SJSA1 (cell line): Measurements from ENCODE around the gene IFNL2. TPM values are rescaled to one million over a fixed set of nuclear protein-coding genes. Genes with fewer than 3 reads are reported as not detected.
"Not testable (repeated sequence)": the region's sequence is repeated elsewhere in the genome, so short reads cannot be mapped to it uniquely, and the experiment has no call there.

Experiments
- DNase-seq, 2 experiments: peaks; one replicate each; pipeline ENCODE4 v3.0.0-alpha.2; 2015 to 2020; ENCODE audit warnings: low spot score in 2 of 2, low read depth in 1 of 2
- H3K27ac ChIP-seq: fragments of 250-450 bp; sonication (Bioruptor Pico); 2 replicates; pipeline ENCODE4 v1.5.1; 2020; ENCODE audit warnings: mild to moderate bottlenecking, moderate library complexity
- H3K27me3 ChIP-seq: fragments of 250-450 bp; sonication (Bioruptor Pico); replicated peaks from 2 replicates; pipeline ENCODE4 v1.5.1; 2020; ENCODE audit warnings: mild to moderate bottlenecking, moderate library complexity
- H3K36me3 ChIP-seq: fragments of 250-450 bp; sonication (Bioruptor Pico); 2 replicates; pipeline ENCODE4 v1.5.1; 2020; ENCODE audit warnings: mild to moderate bottlenecking
- H3K4me1 ChIP-seq: fragments of 250-450 bp; sonication (Bioruptor Pico); replicated peaks from 2 replicates; pipeline ENCODE4 v1.6.1; 2021; ENCODE audit warnings: mild to moderate bottlenecking
- H3K4me3 ChIP-seq: fragments of 250-450 bp; sonication (Bioruptor Pico); 2 replicates; pipeline ENCODE4 v1.5.1; 2020; ENCODE audit warnings: mild to moderate bottlenecking
- H3K9me3 ChIP-seq: fragments of 250-450 bp; sonication (Bioruptor Pico); replicated peaks from 2 replicates; pipeline ENCODE4 v1.5.1; 2020; ENCODE audit warnings: mild to moderate bottlenecking
- total RNA-seq: library from RNA; depleted of rRNA; stranded (reverse); fragments of >200 nt; shearing (Covaris generic); gene quantifications from 2 replicates; pipeline ENCODE4 v1.2.3, GENCODE V29; 2014

Gene IFNL2
- total RNA-seq, 1 experiment from 2014 or later = not detected

- H3K4me3 ChIP-seq = no peak overlapping the region
- no peaks in the 10 kb centered on the region for H3K9me3 ChIP-seq
Observed at GRCh38 chr19:39264306-39265290, 3.6 kb upstream of the IFNL2 start.

GRCh38 chr19:39265321-39265916 lies 2.8 kb upstream of the IFNL2 start:
- no peak for DNase-seq
- Histone ChIP-seq H3K4me1 (peaks cover 6% of the 10 kb centered on the region), H3K27me3 (peaks cover 44% of the 10 kb centered on the region), H3K27ac (no peak overlapping the region), H3K4me3 (no peak overlapping the region), H3K9me3 (no peaks in the 10 kb centered on the region), H3K36me3 (no peaks in the 10 kb centered on the region)

More at GRCh38 chr19:39264306-39265290, 3.6 kb upstream of the IFNL2 start:
- no peak overlapping the region for H3K27ac ChIP-seq
- no peak for DNase-seq
- H3K27me3 ChIP-seq = peaks cover 51% of the 10 kb centered on the region
- no peaks in the 10 kb centered on the region for H3K36me3 ChIP-seq
- H3K4me1 ChIP-seq = no peaks in the 10 kb centered on the region

- not testable (repeated sequence) for H3K4me1 ChIP-seq, H3K9me3 ChIP-seq, DNase-seq, H3K36me3 ChIP-seq, H3K4me3 ChIP-seq, H3K27ac ChIP-seq
- H3K27me3 ChIP-seq = peaks cover 33% of the 10 kb centered on the region
Observed at GRCh38 chr19:39268531-39269223, 481 bp downstream of the IFNL2 start.

- not testable (repeated sequence) for H3K36me3 ChIP-seq, DNase-seq, H3K9me3 ChIP-seq, H3K4me3 ChIP-seq, H3K4me1 ChIP-seq, H3K27ac ChIP-seq
- peaks cover 31% of the 10 kb centered on the region for H3K27me3 ChIP-seq
Observed at GRCh38 chr19:39269369-39269768, 1.2 kb downstream of the IFNL2 start.

GRCh38 chr19:39270036-39270871 lies 2.1 kb downstream of the IFNL2 start:
- peak in 1 of 2 experiments; percentile 48 for DNase-seq
- Histone ChIP-seq H3K27ac (no peak overlapping the region), H3K27me3 (peaks cover 31% of the 10 kb centered on the region), H3K4me1 (peaks cover 7% of the 10 kb centered on the region), H3K4me3 (no peak overlapping the region), H3K9me3 (no peaks in the 10 kb centered on the region), H3K36me3 (no peaks in the 10 kb centered on the region)

GRCh38 chr19:39273859-39274258 lies 5.7 kb downstream of the IFNL2 start:
- peaks cover 35% of the 10 kb centered on the region for H3K27me3 ChIP-seq
- not testable (repeated sequence) for H3K27ac ChIP-seq, H3K36me3 ChIP-seq, H3K4me3 ChIP-seq, DNase-seq, H3K9me3 ChIP-seq, H3K4me1 ChIP-seq

- DNase-seq = no peak
Observed at GRCh38 chr19:39275578-39275977, 7.4 kb downstream of the IFNL2 start.

GRCh38 chr19:39276740-39277139 lies 8.5 kb downstream of the IFNL2 start:
- H3K4me3 ChIP-seq = no peak overlapping the region
- H3K27me3 ChIP-seq = peaks cover 36% of the 10 kb centered on the region
- no peak for DNase-seq
- no peaks in the 10 kb centered on the region for H3K9me3 ChIP-seq
- no peaks in the 10 kb centered on the region for H3K36me3 ChIP-seq
- H3K4me1 ChIP-seq = no peaks in the 10 kb centered on the region
- H3K27ac ChIP-seq = no peak overlapping the region

More at GRCh38 chr19:39275578-39275977, 7.4 kb downstream of the IFNL2 start:
- Histone ChIP-seq H3K36me3 (no peaks in the 10 kb centered on the region), H3K4me3 (no peak overlapping the region), H3K27me3 (peaks cover 32% of the 10 kb centered on the region), H3K27ac (no peak overlapping the region), H3K4me1 (no peaks in the 10 kb centered on the region; the same call in 1 of the 2 replicates), H3K9me3 (no peaks in the 10 kb centered on the region)

- no peaks in the 10 kb centered on the region for H3K4me1 ChIP-seq
Observed at GRCh38 chr19:39277598-39277997, 9.4 kb downstream of the IFNL2 start.

GRCh38 chr19:39282021-39282420 lies 13.8 kb downstream of the IFNL2 start:
- peaks cover 39% of the 10 kb centered on the region for H3K27me3 ChIP-seq
- no peaks in the 10 kb centered on the region for H3K36me3 ChIP-seq
- H3K4me1 ChIP-seq = no peaks in the 10 kb centered on the region
- H3K27ac ChIP-seq = no peak overlapping the region
- DNase-seq = no peak
- H3K9me3 ChIP-seq = no peaks in the 10 kb centered on the region
- H3K4me3 ChIP-seq = no peak overlapping the region

More at GRCh38 chr19:39277598-39277997, 9.4 kb downstream of the IFNL2 start:
- Histone ChIP-seq H3K27me3 (peaks cover 43% of the 10 kb centered on the region), H3K9me3 (no peaks in the 10 kb centered on the region), H3K27ac (no peak overlapping the region), H3K36me3 (no peaks in the 10 kb centered on the region), H3K4me3 (no peak overlapping the region)
- no peak for DNase-seq

GRCh38 chr19:39284032-39284431 lies 15.8 kb downstream of the IFNL2 start:
- H3K4me3 ChIP-seq = no peak overlapping the region
- no peak overlapping the region for H3K27ac ChIP-seq
- no peaks in the 10 kb centered on the region for H3K36me3 ChIP-seq
- H3K4me1 ChIP-seq = no peaks in the 10 kb centered on the region
- DNase-seq = no peak
- peaks cover 45% of the 10 kb centered on the region for H3K27me3 ChIP-seq
- H3K9me3 ChIP-seq = no peaks in the 10 kb centered on the region

GRCh38 chr19:39293394-39293793 lies 25.2 kb downstream of the IFNL2 start:
- no peak for DNase-seq
- Histone ChIP-seq H3K27me3 (peaks cover 18% of the 10 kb centered on the region), H3K4me1 (no peaks in the 10 kb centered on the region), H3K9me3 (no peaks in the 10 kb centered on the region), H3K36me3 (no peaks in the 10 kb centered on the region), H3K4me3 (no peak overlapping the region), H3K27ac (no peak overlapping the region)

GRCh38 chr19:39296055-39296645 lies 28.0 kb downstream of the IFNL2 start, which contains the start of gene IFNL1:
IFNL1 (plus strand) TSS chr19:39296407; CDS start chr19:39296422, 15 bp downstream.
- DNase-seq = no peak

More at GRCh38 chr19:39296055-39296645, 28.0 kb downstream of the IFNL2 start, which contains the start of gene IFNL1:
- Histone ChIP-seq H3K4me1 (no peaks in the 10 kb centered on the region), H3K36me3 (no peaks in the 10 kb centered on the region), H3K9me3 (no peaks in the 10 kb centered on the region), H3K4me3 (no peak within 1 kb of the TSS), H3K27me3 (peaks cover 24% of the 10 kb centered on the region), H3K27ac (no peak within 1 kb of the TSS)
